Thymus (tissue), 11 donors: ENCODE measurements around the gene ZBED1. TPM values are rescaled to one million over a fixed set of nuclear protein-coding genes. Genes with fewer than 3 reads are reported as not detected.

Source experiments
- DNase-seq, 9 donors: peaks; one replicate each; pipeline ENCODE4 v3.0.0-alpha.2; 2013; ENCODE audit warnings: low spot score in 9 of 9, low read depth in 6 of 9, missing footprints in 1 of 9
- H3K27ac ChIP-seq, 2 donors: one replicate each; pipeline ENCODE4 v1.5.1; 2013; ENCODE audit warnings: control low read depth in 1 of 2, low read depth in 1 of 2, low read length in 1 of 2, mild to moderate bottlenecking in 1 of 2, moderate library complexity in 1 of 2
- H3K27me3 ChIP-seq, 2 donors: one replicate each; pipeline ENCODE4 v1.5.1; 2013; ENCODE audit warnings: low read length in 1 of 2; ENCODE audit not compliant: control insufficient read depth in 2 of 2, insufficient read depth in 1 of 2
- H3K36me3 ChIP-seq, 2 donors: one replicate each; pipeline ENCODE4 v1.5.1; 2013; ENCODE audit warnings: low read length in 1 of 2, mild to moderate bottlenecking in 1 of 2, moderate library complexity in 1 of 2; ENCODE audit not compliant: control insufficient read depth in 2 of 2, insufficient read depth in 2 of 2
- H3K4me1 ChIP-seq, 2 donors: one replicate each; pipeline ENCODE4 v1.5.1; 2013; ENCODE audit warnings: low read length in 2 of 2; ENCODE audit not compliant: control insufficient read depth in 2 of 2, insufficient read depth in 2 of 2
- H3K4me3 ChIP-seq, 2 donors: one replicate each; pipeline ENCODE4 v1.5.1; 2013; ENCODE audit warnings: low read length in 2 of 2, control low read depth in 1 of 2, mild to moderate bottlenecking in 1 of 2
- H3K9me3 ChIP-seq, 2 donors: one replicate each; pipeline ENCODE4 v1.5.1; 2013; ENCODE audit warnings: low read length in 1 of 2, mild to moderate bottlenecking in 1 of 2; ENCODE audit not compliant: control insufficient read depth in 2 of 2, insufficient read depth in 1 of 2
- WGBS: extraction: QIAGEN DNeasy Blood & Tissue Kit; methylation state at CpG from one replicate; pipeline ENCODE4 v1.1.7; 2013; 5-methylcytosine and 5-hydroxymethylcytosine counted together
- polyA plus RNA-seq: library from polyadenylated mRNA; stranded (reverse); fragments of 200-250 nt; gene quantifications from one replicate; pipeline ENCODE4 v1.2.3, GENCODE V29; 2013
- total RNA-seq: library from RNA; stranded (reverse); fragments of 120-200 nt; gene quantifications from one replicate; pipeline ENCODE4 v1.2.4, GENCODE V29; 2013
- donor health status: healthy.

The ZBED1 gene
- total and polyA plus RNA-seq, 2 donors = 17.4 to 23.7 TPM

GRCh38 chrX:2449135-2449886 lies 51.5 kb downstream of the ZBED1 start:
- H3K36me3 ChIP-seq = no peaks in the 10 kb centered on the region
- H3K4me3 ChIP-seq = no peak overlapping the region
- WGBS = 94% methylated on average over 13 of the region's 13 CpGs
- no peak for DNase-seq
- H3K9me3 ChIP-seq = peaks cover 0 to 12% of the 10 kb centered on the region in 2 donors
- H3K4me1 ChIP-seq = no peaks in the 10 kb centered on the region
- H3K27me3 ChIP-seq = no peaks in the 10 kb centered on the region
- H3K27ac ChIP-seq = no peak overlapping the region

GRCh38 chrX:2447484-2447883 lies 53.3 kb downstream of the ZBED1 start:
- no peak overlapping the region for H3K4me3 ChIP-seq
- 97% methylated on average over 2 of the region's 2 CpGs for WGBS
- no peaks in the 10 kb centered on the region for H3K36me3 ChIP-seq
- H3K27ac ChIP-seq = no peak overlapping the region
- H3K9me3 ChIP-seq = peaks cover 0 to 12% of the 10 kb centered on the region in 2 donors
- H3K4me1 ChIP-seq = no peaks in the 10 kb centered on the region
- no peaks in the 10 kb centered on the region for H3K27me3 ChIP-seq
- DNase-seq = no peak

- no peak for DNase-seq
- no peaks in the 10 kb centered on the region for H3K27me3 ChIP-seq
- WGBS = 99% methylated on average over 14 of the region's 14 CpGs
- H3K36me3 ChIP-seq = no peaks in the 10 kb centered on the region
- H3K27ac ChIP-seq = no peak overlapping the region
- no peaks in the 10 kb centered on the region for H3K4me1 ChIP-seq
- peaks cover 0 to 12% of the 10 kb centered on the region in 2 donors for H3K9me3 ChIP-seq
- no peak overlapping the region for H3K4me3 ChIP-seq
These were observed 54.0 kb downstream of the ZBED1 start for GRCh38 chrX:2446815-2447214.

- peaks cover 0 to under 1% of the 10 kb centered on the region in 2 donors for H3K36me3 ChIP-seq
- no peak overlapping the region for H3K4me3 ChIP-seq
- H3K27ac ChIP-seq = no peak overlapping the region
- WGBS = 97% methylated on average over 31 of the region's 31 CpGs
- peaks cover 0 to 12% of the 10 kb centered on the region in 2 donors for H3K9me3 ChIP-seq
- no peaks in the 10 kb centered on the region for H3K27me3 ChIP-seq
- DNase-seq = no peak
- H3K4me1 ChIP-seq = no peaks in the 10 kb centered on the region
These were observed 54.8 kb downstream of the ZBED1 start for GRCh38 chrX:2445662-2446623.

- peaks cover 0 to 8% of the 10 kb centered on the region in 2 donors for H3K9me3 ChIP-seq
- no peaks in the 10 kb centered on the region for H3K27me3 ChIP-seq
- no peak for DNase-seq
- no peaks in the 10 kb centered on the region for H3K4me1 ChIP-seq
- no peak overlapping the region for H3K27ac ChIP-seq
- peaks cover 0 to 11% of the 10 kb centered on the region in 2 donors for H3K36me3 ChIP-seq
- WGBS = 96% methylated on average over 7 of the region's 7 CpGs
- no peak overlapping the region for H3K4me3 ChIP-seq
These were observed 58.1 kb downstream of the ZBED1 start for GRCh38 chrX:2442694-2443093.

- H3K4me3 ChIP-seq = no peak overlapping the region
- H3K27me3 ChIP-seq = no peaks in the 10 kb centered on the region
- 98% methylated on average over 5 of the region's 5 CpGs for WGBS
- peaks cover 0 to 3% of the 10 kb centered on the region in 2 donors for H3K9me3 ChIP-seq
- DNase-seq = no peak
- peaks cover 0 to 11% of the 10 kb centered on the region in 2 donors for H3K36me3 ChIP-seq
- H3K4me1 ChIP-seq = no peaks in the 10 kb centered on the region
- H3K27ac ChIP-seq = no peak overlapping the region
These were observed 59.3 kb downstream of the ZBED1 start for GRCh38 chrX:2441466-2441865.

- WGBS = 91% methylated on average over 8 of the region's 8 CpGs
- Histone ChIP-seq H3K4me3 (no peak overlapping the region), H3K27ac (no peak overlapping the region), H3K36me3 (peaks cover 0 to 11% of the 10 kb centered on the region in 2 donors), H3K27me3 (no peaks in the 10 kb centered on the region), H3K9me3 (no peaks in the 10 kb centered on the region), H3K4me1 (no peaks in the 10 kb centered on the region)
- DNase-seq = no peak
These were observed 61.2 kb downstream of the ZBED1 start for GRCh38 chrX:2439613-2440012.
